ENCODE measurements around the gene ACSS1.

ACSS1 gene

DNA sequence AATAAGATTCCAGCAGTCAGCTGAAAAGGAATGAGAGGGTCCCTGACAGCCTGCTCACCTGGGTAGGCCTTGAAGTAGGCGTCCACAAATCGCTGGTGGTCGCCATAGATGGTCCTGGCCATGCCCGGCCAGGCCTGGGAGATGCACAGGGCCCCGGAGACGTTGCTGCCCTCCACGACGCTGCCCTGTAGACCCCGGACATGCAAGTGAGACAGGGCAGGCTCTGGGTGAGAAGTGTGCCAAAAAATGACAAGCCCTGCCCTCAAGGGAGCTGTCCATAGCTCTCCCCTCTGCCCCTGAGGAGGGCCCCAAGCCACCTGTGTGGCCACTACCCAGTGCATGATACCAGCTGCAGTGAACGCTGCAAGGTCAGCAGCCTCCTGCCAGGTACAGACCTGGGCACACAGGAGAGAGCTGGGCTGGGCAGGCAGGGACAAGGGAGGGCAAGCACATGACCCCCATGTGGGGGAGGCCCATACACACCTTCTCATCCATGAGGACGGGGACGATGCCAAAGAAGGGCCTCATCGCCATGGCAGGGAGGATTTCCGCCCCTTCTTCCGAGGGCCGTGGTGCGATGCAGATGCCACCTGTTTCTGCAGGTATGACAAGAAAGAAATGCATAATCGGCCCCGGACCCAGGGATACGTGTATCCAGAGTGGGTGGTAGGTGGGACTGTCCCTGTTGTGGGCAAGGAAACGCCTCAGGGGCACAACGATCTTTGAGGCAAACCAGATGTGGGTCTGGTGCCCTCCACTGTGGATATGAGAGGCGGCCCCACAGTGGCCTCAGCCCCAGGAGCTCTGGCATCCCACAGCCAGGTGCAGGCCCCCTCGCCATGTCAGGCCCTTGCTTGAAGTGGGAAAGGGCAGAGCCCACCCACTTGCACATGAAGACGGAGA is 44.2 kb downstream of the ACSS1 start:
- TF ChIP-seq, protein P1, sequence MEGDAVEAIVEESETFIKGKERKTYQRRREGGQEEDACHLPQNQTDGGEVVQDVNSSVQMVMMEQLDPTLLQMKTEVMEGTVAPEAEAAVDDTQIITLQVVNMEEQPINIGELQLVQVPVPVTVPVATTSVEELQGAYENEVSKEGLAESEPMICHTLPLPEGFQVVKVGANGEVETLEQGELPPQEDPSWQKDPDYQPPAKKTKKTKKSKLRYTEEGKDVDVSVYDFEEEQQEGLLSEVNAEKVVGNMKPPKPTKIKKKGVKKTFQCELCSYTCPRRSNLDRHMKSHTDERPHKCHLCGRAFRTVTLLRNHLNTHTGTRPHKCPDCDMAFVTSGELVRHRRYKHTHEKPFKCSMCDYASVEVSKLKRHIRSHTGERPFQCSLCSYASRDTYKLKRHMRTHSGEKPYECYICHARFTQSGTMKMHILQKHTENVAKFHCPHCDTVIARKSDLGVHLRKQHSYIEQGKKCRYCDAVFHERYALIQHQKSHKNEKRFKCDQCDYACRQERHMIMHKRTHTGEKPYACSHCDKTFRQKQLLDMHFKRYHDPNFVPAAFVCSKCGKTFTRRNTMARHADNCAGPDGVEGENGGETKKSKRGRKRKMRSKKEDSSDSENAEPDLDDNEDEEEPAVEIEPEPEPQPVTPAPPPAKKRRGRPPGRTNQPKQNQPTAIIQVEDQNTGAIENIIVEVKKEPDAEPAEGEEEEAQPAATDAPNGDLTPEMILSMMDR (IDR thresholded peaks at IDR 0.05; ENCODE audit: low read depth, low read length, missing control alignments): no peak
- H3K4me3 ChIP-seq (ENCODE audit: low read depth, low read length): no peak overlapping the region
- DNase-seq (ENCODE audit: low read depth): no peak
- in situ Hi-C loops (cut with HindIII; ENCODE audit: low sequenced_read_pairs): no loop called here

DNA sequence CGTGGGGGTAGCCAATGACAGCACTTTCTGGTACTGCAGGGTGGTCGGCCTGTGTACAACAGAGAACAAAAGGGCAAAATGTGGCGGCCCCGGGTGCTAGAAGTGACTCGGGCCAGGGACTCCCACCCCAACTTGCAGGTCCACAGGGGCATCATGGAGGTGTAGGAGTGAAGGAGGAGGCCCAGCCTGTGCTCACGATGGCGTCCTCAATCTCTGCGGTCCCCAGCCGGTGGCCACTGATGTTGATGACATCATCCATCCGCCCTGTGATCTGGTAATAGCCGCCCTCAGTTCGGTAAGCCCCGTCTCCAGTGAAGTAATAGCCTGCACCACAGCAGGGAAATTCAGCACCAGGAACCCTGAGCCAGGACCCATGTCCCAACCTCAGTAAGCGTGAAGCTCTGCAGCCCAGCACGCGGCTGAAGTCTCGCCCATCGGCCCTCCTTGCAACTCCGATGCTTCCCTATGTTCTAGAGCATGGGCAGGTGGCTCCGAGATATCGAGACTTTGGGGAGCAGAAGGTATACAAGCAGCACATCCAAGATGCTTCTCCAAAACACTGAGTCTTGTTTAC is 45.2 kb downstream of the ACSS1 start:
- TF ChIP-seq, protein P1 (IDR thresholded peaks at IDR 0.05; ENCODE audit: low read depth, low read length, missing control alignments): no peak
- no peak overlapping the region for H3K4me3 ChIP-seq (ENCODE audit: low read depth, low read length)
- DNase-seq (ENCODE audit: low read depth): no peak
- in situ Hi-C loops (cut with HindIII; ENCODE audit: low sequenced_read_pairs): no loop called here

DNA sequence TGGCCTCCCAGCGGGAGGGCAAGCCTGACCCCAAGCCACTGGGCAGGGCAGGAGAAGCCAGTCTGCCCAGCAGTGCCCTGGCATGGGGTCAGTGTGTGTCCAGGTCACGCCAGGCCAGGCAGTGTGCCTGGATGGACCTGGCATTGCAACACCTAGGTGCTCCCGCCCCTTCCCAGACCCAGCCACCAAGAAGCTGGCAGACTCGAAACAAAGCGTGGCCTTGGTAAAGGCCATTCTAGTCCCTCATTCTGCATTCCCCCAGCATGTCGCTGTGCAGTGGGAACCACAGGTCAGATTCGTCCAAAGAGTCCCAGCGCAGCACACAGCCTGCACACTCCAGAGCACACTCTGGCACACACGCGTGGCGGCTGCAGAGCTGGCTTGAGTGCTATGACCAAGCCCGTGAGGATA is 46.1 kb downstream of the ACSS1 start:
- no peak for DNase-seq (ENCODE audit: low read depth)
- in situ Hi-C loops (cut with HindIII; ENCODE audit: low sequenced_read_pairs): no loop called here
- no peak overlapping the region for H3K4me3 ChIP-seq (ENCODE audit: low read depth, low read length)
- TF ChIP-seq, protein P1 (IDR thresholded peaks at IDR 0.05; ENCODE audit: low read depth, low read length, missing control alignments): no peak

DNA sequence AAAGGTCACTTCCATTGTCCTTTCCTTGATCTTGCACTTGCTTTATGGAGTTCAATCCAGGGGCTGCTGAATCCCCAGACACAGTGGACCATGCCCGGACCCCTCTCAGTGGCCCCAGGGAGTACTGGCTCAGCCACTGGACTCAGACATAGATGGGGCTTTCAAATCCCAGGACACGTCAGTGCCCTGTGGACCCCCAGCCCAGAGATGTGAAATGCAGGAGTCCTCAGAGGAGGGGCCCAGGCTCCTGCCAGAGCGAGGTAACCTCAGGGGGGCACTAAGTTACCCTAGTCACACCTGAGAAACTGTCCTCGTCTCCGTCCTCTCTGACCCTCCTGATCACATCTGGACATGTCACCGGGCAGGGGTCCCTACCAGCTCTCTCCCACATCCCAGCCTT is 46.7 kb downstream of the ACSS1 start:
- no peak for DNase-seq (ENCODE audit: low read depth)
- TF ChIP-seq, protein P1 (IDR thresholded peaks at IDR 0.05; ENCODE audit: low read depth, low read length, missing control alignments): no peak
- H3K4me3 ChIP-seq (ENCODE audit: low read depth, low read length): no peak overlapping the region
- in situ Hi-C loops (cut with HindIII; ENCODE audit: low sequenced_read_pairs): no loop called here

DNA sequence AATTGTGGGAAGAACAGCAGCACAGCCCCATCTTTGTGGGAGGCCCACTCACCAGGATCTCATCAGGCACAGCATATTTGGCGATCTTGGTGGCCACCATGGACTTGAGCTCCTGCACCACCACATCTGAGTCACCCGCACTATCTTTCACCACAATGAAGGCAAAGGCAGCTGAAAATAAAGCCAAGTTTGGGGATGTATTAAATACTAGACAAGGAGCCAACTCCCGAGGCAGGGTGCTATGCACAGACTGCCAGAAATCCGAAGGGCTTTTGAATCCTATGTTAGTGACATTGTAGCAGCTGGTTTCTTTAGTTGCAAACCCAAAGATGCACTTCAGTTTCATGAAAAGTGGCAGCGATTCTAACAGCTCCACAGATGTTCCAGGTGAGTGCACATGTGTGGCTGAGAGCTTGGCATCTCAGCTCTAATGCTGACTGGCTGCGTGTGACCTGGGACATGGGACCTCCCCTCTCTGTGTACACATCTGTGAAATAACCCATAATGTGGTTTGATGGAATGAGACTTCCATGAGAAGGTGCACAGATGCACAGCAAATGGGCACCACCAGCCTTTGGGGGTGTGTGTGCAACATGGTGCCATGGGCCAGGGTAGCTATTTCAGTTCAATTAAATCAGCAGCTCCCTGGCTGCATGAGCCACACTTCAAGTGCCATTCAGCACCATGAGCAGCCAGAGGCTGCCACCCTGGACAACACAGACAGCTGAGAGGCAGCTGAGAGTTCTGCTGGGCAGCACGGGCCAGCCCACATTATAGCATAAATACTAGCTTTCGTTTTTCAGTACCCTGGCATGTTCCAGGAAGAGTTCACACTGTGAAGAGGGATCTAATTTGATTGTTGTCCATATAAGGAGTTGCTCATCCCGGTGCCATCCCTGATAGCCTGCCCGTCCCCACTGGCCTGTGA is 48.5 kb downstream of the ACSS1 start:
- in situ Hi-C loops (cut with HindIII; ENCODE audit: low sequenced_read_pairs): loop anchor here (10.0 kb wide), 1 partner anchor 385 kb away; the partner anchor contains the start of gene ABHD12
- no peak overlapping the region for H3K4me3 ChIP-seq (ENCODE audit: low read depth, low read length)
- peak; percentile 39 for DNase-seq (ENCODE audit: low read depth)
- TF ChIP-seq, protein P1 (IDR thresholded peaks at IDR 0.05; ENCODE audit: low read depth, low read length, missing control alignments): no peak
